Islet precursor cell (in vitro differentiated cells): ENCODE results near the gene ADO.
A peak's percentile ranks its signal among the peaks of the same experiment; 100 is the strongest.

Source experiments
- DNase-seq: peaks from one replicate; pipeline ENCODE4 v3.0.0-alpha.2; 2018

The ADO gene

DNA sequence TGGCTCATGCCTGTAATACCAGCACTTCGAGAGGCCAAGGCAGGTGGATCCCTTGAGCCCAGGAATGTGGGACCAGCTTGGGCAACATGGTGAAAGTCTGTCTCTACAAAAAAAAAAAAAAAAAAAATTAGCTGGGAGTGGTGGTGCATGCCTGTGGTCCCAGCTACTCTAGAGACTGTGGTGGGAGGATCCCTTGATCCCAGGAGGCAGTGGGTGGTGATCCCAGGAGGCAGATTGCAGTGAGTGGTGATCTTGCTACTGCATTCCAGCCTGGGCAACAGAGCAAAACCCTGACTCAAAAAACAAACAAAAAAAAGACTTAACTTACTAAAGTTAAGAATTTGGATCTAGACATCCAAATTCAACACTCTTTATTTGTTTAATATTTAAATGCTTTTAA, 10.2 kb upstream of the ADO start:
- peak; percentile 64 for DNase-seq

DNA sequence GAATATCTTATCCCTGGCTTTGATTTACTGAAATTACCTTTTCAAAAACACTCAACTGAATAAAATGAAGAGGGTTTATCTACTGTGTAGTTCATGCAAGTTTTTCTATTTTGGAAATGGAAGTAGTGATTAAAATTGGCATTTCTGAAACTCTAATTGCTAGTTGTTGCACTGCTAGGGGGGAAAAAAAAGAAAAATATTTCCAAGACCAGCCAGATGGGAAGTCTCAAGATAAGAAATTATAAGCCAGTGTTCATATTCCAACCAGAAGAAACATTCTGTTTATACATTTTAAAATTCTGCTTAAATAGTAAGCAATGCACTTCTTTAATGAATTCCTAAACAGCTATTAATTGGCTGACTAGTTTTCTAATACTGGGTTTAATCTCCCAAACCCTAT, 9.4 kb upstream of the ADO start:
- DNase-seq, result no peak

DNA sequence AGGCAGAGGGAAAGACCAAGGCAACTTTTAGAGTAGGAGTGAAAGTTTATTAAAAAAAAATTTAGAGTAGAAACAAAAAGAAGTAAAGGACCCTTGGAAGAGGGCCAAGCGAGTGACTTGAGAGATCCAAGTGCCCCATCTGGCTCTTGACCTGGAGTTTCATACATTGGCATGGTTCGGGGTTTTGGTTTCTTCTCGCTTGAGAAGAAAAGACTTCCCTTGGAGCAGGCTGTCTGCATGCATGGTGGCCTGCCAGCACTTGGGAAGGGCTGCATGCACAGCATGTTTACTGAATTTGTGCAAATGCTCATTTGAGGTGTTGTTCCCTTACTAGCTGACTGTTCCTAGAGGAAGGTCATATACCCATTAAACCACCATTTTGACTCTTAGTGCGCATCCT, 8.8 kb upstream of the ADO start:
- no peak for DNase-seq

DNA sequence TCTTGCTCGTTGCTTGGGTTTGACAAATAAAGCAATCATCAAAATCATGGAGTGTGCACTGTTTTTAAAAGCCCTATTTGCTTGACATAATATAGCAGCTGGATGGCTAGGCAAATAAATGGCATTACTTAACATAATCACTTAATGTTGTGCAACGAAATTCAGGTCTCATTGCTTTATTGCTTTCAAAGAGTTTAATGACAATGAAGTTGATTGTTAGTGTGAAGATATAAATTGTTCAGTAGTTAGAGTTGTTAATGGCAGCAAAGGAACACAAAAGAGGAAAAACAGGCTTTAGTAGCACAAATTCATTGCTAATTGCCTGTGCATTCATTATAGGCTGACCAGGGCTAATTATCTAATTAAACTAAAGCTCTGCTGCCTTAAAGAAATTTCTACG, 7.6 kb upstream of the ADO start:
- DNase-seq, result no peak

DNA sequence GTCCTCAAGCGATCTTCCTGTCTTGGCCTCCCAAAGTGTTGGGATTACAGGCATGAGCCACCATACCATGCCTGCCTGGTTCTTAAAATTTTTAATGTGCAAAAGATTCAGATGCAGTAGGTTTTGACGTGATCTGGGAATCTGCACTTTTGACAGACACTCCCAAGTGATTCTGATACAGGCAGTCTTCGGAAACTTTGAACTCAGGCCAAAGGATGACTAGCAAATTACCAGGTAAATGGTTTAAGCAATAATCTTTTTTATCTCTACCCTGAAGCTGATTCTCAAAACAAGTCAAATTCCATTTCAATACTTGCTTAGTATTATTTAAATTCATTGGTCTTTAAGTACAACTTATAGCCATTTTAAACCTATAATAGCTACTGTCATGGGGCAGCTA, 2.6 kb upstream of the ADO start:
- no peak for DNase-seq

DNA sequence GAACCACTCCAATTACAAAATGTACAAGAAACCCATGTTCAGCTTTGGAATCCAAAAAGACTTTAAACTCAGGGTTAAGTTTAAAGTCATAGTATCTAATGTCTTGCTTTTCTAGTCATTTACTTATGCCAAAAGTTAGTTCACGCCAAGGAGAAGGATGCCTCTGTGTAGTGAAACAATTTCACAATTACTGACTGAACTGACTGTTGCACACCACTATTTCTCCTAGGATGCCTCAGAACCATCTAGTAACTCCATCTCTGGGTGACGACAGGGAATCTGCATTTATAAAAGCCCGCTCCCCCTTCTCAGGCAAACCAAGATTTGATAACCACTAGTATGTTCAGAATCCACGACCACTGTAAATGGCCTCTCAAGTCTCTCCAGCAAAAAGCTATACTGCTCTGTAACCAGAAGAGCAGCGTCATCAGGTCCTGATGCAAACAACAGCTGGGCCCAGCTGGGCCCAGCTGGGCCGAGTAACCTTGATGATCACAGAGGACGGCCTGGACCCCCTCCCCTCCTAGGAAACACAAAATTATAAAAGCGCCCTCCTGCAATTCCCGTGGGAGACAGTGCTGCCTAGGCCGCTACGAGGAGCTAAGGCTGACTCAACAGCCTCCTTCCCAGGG, 680 bp upstream of the ADO start:
- DNase-seq, result no peak

DNA sequence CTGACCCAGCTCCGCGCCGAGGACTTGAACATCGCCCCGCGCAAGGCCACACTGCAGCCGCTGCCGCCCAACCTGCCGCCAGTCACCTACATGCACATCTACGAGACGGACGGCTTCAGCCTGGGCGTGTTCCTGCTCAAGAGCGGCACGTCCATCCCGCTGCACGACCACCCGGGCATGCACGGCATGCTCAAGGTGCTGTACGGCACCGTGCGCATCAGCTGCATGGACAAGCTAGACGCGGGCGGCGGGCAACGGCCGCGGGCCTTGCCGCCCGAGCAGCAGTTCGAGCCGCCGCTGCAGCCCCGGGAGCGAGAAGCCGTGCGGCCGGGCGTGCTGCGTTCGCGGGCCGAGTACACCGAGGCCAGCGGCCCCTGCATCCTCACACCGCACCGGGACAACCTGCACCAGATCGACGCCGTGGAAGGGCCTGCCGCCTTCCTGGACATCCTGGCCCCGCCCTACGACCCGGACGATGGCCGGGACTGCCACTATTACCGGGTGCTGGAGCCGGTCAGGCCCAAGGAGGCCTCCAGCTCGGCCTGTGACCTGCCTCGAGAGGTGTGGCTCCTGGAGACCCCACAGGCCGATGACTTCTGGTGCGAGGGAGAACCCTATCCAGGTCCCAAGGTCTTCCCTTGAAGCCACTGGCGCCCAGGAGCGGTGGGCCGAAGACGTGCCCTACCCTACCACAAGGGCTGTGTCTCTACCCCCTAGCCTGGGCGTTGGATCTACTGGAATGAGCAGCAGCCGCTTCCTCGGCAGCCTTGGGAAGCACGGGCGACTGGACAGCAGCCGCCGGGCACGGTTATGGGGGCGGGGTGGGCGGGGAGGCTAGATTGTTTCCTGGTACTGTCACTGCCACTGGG, 945 bp downstream of the ADO start:
- DNase-seq, result peak; percentile 86

DNA sequence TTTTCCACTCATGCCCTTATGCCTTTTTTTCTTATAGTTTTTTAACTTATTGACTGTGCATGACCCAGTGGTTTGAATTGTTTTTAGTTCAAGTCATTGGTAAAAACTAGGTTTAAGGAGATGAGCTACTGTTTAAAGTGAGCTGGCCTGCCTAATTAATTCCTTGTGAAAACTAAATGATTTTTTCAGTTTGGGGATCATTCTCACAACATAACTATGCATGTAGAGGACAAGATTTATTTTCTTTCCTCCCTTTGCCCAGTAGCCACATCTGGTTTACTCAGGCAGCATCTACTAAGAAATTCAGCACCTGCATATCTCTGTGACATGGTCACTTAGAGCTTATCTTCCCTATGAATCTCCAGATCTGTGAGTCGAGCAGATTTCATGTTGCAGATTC, 1.7 kb downstream of the ADO start:
- DNase-seq, result no peak

DNA sequence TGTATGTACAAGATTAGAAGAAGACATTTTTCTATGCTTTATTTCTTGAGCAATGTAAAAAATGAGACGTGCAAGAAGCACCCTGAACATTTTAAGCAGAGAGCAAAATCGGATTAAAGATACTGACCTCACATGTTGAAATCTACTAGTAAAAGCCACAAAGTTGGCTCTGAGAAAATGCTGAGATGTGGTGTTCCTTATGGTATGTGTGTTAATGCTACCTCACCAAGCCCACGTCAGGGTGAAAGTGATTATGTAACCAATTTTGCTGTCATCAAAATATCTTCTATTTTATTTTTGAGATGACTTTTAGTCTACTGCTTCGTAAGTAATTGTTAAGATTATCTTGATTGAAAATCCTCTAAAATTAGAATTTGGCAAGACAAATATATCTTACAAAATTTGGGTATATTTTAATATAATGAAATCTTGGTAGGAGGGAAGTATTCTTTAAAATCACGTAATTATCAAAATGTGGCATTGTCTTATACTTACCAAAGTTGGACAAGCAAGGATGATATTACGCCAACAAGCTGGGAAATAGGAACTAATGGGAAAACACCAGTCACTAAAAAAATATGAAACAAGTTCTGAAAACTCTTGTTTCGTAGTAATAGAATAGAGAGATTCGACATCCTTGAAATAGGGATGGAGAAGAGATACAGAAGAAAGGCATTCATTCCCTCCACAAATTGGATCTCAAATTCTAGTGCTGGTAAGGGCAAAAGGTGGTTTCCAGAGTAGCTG, 5.8 kb downstream of the ADO start:
- DNase-seq, result no peak

DNA sequence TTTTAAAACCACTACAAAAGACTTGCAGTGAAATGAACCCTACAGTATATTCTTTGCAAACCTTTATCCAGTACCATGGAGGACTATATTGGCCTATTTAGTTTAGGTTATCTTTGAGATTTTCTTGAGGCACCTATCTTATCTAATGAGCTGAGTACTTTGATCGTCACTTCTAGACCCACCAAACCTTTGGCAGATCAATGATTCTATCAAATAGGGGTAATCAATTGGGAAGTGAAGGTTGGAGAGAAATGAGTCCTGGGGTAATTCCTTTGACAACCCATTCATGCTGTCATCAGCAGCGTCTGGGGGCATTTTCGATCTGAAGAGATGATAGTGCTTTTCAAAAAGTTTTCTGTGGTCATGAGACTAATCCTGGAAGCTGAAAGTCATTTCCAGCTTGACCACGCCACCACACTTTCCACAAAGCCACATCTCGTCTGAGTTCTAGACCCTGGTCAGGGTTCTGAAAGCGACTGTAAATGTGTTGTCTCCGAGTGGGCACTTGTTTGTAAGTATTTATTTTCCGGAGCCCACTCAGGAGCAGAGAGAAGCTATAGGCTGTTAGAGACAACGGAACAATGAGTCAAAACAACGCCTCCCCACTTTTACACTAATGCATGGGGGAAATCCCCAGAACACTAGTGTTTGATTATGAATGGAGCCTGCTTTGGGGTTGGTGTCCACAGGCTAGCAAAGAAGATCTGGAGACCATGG, 6.8 kb downstream of the ADO start:
- no peak for DNase-seq

DNA sequence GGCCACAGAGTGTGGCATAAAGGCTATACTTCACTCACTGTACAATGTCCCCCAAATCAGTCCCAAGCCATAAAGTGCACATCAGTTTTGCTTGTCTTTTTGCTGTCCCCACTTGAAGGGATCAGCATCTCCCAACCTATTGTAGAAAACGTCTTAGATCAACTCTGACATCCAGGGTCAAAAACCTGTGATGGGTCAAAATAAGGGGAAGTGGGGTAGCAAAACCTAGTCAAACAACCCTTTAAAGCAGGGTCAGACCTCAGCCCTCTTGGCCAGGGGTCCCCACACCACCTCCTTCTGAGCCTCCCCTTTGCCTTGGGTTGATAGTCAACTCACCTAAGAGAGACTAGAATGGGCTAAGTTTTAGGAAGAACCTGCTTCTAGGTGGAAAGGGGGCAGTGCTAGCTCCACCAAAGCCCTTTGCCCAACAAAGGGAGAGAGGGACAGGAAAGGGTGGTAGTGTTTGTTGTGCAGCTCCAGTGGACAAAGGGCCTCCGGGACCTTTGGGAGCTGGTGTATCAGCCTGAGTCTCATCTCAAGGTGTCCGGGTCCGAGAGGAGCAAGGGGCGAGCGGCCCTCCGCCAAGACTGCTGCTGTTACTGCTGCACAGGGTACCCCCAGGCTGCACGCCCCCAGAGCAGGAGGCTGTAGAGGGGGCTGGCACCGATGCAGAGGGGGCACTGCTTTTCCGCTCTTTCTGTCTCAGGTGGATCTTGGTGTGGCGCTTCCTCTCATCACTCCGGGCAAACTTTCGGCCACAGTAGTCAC, 8.3 kb downstream of the ADO start:
- DNase-seq, result no peak

DNA sequence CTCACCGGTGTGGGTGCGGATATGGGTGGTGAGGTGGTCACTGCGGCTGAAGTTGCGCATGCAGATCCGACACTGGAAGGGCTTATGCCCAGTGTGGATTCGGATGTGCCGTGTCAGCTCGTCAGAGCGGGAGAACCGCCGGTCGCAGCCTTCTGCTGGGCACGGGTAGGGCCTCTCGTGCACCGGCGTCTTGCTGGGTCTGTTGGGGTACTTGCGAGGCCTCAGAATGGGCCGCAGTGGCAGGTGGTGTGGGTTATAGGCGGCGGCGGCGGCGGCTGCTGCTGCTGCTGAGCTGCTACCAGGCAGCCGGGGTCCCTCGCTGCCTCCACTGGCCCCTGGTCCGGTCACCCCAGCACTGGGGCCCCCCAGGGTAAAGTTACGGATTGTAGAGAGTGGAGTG, 8.9 kb downstream of the ADO start:
- DNase-seq, result no peak

DNA sequence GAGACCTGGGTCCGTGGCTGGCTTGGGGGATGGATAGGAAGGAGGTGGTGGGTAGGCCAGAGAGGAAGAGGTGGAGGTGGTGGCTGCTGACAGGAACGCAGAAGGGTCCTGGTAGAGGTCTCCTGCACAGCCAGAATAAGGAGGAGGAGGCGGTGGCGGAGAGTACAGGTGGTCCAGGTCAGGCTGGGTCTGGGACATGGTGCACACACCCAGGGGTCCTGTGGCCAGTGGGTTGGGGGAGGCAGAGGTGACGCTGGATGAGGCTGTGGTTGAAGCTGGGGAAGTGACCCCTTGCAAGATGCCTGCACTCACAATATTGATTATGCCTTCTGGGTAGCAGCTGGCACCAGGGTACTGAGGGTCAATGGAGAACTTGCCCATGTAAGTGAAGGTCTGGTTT, 9.5 kb downstream of the ADO start:
- DNase-seq, result no peak

DNA sequence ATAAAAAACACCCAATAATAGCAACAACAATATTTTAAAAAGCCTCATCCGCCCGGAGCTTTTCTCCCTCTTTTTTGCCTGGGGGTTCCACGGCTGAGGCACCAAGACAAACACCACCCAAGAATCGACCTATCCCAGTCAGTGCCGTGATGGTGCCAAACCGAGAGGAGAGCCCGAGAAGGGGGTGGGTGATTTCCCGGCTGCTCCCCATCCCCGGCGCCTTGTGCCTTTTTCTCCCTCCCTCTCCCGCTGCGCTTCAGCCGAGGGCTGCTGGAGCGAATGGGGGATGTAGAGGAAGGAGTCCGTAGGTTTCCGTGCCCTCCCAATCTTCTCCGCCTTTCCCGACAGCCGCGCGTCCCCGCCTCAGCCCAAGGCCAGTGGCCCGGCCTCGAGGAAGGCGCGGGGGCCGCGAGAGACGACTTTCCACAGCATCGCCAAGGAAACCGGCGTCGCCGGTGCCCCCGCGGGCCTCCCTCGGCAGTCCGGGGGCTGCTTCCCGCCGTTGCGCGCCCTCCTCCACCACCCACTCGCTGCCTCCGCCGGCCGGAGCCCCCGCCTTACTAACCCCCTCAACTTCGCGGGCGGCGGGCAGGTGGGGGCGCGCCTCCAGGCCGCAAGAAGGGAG, 10.3 kb downstream of the ADO start:
- DNase-seq, result peak; percentile 59

DNA sequence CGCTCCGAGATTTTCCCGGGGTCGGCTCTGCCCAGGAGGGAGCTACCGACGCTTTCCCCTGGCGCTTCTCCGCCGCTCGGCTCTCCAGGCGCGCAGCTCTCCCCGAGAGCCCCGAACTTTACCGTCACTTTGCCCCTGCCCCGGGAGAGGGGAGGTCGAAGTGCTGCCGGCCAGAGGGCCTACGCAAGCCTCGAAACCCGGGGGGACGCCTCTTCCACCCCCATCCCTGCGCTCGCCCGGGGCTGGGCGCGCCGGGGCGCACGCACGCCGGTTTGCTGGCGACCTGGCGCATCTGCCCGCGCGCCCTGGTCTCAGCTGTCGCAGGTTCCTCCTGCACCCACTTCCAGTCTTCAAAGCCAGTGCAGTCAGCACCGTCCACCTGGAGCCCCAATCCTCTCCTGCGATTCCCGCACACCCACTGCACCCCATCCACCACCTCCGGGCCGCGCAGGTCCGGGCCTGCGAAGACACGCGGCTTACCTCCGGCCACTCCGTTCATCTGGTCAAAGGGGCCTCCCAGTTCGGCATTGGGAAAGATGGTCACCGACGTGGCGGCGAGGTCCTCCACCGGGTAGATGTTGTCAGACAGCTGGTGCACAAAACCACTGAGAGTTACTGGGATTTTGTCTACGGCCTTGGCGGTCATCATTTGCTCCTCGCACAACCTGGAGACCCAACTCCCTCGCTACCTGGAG, 11.0 kb downstream of the ADO start:
- peak; percentile 58 for DNase-seq

DNA sequence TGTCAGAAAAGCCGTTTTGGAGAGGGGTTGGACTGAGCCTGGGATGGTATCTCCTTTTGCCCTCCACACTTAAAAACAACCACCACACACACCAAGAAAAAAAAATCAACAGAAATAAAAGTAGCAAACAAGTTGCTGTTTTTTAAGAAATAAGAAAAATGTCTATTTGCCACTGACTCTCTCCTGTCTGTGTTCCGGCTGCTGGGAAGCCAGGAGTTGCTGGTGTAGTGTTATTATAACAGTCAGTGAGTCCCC, 11.5 kb downstream of the ADO start:
- DNase-seq, result no peak

DNA sequence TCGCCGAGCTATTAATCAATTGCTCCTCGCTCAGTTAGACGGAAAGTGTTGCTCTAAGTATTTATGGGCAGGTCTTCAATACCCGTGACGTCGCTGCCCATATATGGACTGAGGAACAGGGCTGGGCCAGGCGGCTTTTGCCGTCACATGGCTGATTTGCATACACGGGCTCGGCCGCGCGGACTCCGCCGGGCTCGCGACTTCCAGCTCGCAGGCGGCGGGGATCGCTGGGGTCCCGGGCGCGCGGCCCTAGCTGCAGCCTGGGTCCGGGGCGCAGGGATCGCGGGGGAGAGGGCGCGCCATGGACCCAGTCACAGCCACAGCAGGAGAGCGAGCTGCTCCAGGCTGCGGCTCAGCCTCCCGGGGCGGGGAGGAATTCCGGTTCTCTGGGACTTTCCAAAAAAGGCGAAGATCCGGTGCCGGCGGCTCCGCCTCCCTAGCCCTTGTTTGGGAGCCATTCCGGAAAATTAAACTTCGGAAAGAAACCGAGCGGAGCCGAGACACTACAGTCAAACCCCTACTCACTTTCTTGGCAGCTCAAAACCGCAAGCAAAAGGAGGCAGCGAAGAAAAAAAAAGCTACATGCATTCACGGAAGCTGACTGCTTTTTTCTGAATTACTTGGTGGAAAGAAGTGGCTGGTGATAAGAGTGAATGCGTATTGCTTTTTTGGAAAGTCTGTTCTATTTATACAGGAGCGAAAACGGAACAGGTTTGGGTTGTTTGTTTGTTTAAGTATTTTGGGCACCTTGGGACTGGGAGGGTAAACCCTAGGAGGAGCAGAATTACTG, 12.0 kb downstream of the ADO start, which contains the start of gene EGR2:
EGR2 (minus strand) TSS at position 36 of the 790 bp plus-strand sequence. CDS start 337 bp downstream, outside the sequence.
- DNase-seq, result peak; percentile 96

DNA sequence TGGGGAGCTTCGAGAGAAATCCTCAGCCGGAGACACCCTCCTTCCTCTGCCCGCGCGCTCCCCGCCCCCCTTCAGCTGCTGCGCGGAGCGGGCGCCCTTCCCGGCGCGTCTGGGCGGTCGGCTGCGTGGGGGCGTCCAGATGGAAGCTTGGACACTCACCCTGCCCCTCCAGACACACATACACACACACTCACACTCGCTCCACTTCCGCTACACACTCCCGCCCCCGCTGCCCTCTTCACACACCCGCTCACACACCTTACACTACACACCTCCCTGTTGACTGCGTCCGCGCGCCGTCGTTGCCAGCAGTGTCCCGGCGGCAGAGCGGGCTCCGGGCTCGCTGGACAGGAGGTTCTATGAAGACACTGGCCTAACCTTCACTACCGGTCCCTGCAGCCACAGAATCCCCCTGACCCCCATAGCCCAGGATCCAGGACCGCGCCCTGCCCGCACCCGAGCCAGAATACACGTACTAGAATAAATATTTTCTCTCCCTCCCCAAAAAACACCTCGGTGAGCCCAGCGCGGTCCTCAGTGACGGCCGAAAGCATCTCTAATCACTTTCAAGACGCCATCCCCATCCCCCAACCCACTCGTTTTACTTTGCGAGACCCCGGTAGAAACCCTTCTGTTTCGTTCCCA, 12.7 kb downstream of the ADO start:
- peak; percentile 63 for DNase-seq

DNA sequence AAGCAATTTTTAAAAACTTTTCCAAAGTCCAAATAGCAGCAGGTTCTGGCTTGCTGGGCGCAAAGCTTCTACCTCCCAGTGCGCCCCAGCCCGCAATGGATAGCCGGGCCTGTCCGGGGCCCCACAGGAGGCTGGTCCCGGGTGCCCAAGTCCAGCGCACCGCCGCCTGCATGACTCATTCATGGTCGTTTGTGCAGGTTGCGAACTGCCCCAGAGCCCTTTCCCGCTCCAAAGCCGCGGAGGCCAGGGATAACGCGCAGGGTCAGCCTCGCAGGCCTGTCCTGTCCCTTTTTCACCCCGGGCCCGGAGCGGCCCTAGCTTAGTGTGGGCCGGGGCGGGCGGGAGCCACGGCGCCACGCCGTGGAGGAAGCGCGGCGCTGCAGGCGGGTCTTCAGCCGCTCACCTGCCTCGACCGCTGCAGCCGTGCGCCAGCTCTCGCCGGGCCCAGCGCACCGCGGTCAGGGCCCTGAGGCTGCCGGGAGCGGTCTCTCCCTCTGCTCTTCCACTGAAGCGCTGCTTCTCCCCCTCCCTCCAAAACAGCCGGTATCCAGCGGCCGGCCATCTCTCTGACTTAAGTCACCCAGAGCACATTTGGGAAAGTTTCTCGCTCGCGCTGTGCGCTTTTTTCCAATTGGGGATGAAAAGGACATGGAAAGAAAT, 13.4 kb downstream of the ADO start:
- peak; percentile 94 for DNase-seq
